ENCODE data around the gene C17orf114.

C17orf114 gene

GRCh38 chr17:4806456-4806776 lies 4.3 kb upstream of the C17orf114 start:
- Histone ChIP-seq H3K27me3 (no peaks in the 10 kb centered on the region), H3K4me1 (peaks cover 27% of the 10 kb centered on the region), H3K36me3 (peaks cover 16% of the 10 kb centered on the region), H3K4me3 (peak overlapping the region; percentile 91), H3K27ac (peak overlapping the region; percentile 73), H3K9me3 (no peaks in the 10 kb centered on the region)
- no peak for TF ChIP-seq CTCF (IDR thresholded peaks at IDR 0.05)
- no peak for TF ChIP-seq POLR2A (IDR thresholded peaks at IDR 0.05)
- no peak for TF ChIP-seq POLR2AphosphoS5 (IDR thresholded peaks at IDR 0.05)
- no peak for TF ChIP-seq EP300 (IDR thresholded peaks at IDR 0.05)
- 3% methylated on average over 6 of the region's 16 CpGs for WGBS
- no peak for DNase-seq (ENCODE audit: low spot score in 2 of 2)

GRCh38 chr17:4800462-4801196 lies 1.5 kb downstream of the C17orf114 start:
- TF ChIP-seq EP300 (IDR thresholded peaks at IDR 0.05), result no peak
- Histone ChIP-seq H3K27ac (no peak overlapping the region), H3K36me3 (peaks cover 21% of the 10 kb centered on the region), H3K4me1 (peaks cover 12% of the 10 kb centered on the region), H3K27me3 (no peaks in the 10 kb centered on the region), H3K4me3 (no peak overlapping the region), H3K9me3 (no peaks in the 10 kb centered on the region)
- 84% methylated on average over 10 of the region's 10 CpGs for WGBS
- DNase-seq (ENCODE audit: low spot score in 2 of 2), result no peak

DNA sequence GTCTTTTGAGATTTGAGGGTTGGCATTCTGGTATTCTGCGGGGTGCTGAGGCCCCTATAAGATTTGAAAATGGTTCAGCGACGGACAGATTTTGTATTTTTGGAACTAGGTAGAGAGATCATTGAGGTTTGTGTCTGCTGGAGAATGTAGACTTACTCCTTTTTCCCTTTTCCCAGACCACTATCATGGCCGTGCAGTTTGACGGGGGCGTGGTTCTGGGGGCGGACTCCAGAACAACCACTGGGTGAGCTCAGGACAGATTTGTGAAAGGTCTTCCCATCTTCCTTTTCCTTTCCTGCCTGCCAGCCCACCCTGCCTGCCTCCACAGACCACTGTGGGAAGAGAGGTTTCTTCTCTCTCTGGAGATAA lies 5.6 kb downstream of the C17orf114 start:
- peak overlapping the region; percentile 66 for H3K27ac ChIP-seq
- no peaks in the 10 kb centered on the region for H3K27me3 ChIP-seq
- H3K9me3 ChIP-seq, result no peaks in the 10 kb centered on the region
- peaks cover 21% of the 10 kb centered on the region for H3K36me3 ChIP-seq
- H3K4me3 ChIP-seq, result peak overlapping the region; percentile 65
- TF ChIP-seq POLR2AphosphoS5 (IDR thresholded peaks at IDR 0.05), result no peak
- no peak for TF ChIP-seq EP300 (IDR thresholded peaks at IDR 0.05)
- TF ChIP-seq POLR2A (IDR thresholded peaks at IDR 0.05), result no peak
- TF ChIP-seq CTCF (IDR thresholded peaks at IDR 0.05), result no peak
- peaks cover 15% of the 10 kb centered on the region for H3K4me1 ChIP-seq
- 0% methylated on average over 7 of the region's 7 CpGs for WGBS
- no peak for DNase-seq (ENCODE audit: low spot score in 2 of 2)

DNA sequence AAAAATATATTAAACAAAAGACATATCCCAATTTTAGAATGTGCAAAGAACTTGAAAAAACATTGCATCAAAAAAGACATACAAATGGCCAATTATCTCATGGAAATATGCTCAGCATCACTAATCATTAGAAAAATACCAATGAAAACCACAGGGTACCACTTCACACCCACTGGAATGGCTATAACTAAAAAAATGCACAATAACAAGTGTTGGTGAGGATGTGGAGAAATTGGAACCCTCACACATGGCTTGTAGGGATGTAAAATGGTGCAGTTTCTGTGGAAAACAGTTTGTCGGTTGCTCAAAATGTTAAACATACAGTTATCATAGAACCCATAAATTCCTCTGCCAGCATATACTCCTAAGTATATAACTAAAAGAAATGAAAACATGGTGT lies 7.0 kb downstream of the C17orf114 start:
- TF ChIP-seq POLR2AphosphoS5 (IDR thresholded peaks at IDR 0.05) (no peak), POLR2A (IDR thresholded peaks at IDR 0.05) (no peak), CTCF (IDR thresholded peaks at IDR 0.05) (no peak), EP300 (IDR thresholded peaks at IDR 0.05) (no peak)
- no peak overlapping the region for H3K27ac ChIP-seq
- H3K36me3 ChIP-seq, result peaks cover 21% of the 10 kb centered on the region
- no peaks in the 10 kb centered on the region for H3K27me3 ChIP-seq
- no peak for DNase-seq (ENCODE audit: low spot score in 2 of 2)
- 96% methylated on average over 1 of the region's 1 CpG for WGBS
- no peaks in the 10 kb centered on the region for H3K9me3 ChIP-seq
- peak overlapping the region; percentile 65 for H3K4me3 ChIP-seq
- peaks cover 19% of the 10 kb centered on the region for H3K4me1 ChIP-seq

- peaks cover 34% of the 10 kb centered on the region for H3K4me1 ChIP-seq
- TF ChIP-seq CTCF (IDR thresholded peaks at IDR 0.05) (no peak), POLR2AphosphoS5 (IDR thresholded peaks at IDR 0.05) (no peak), POLR2A (IDR thresholded peaks at IDR 0.05) (no peak), EP300 (IDR thresholded peaks at IDR 0.05) (no peak)
- 32% methylated on average over 7 of the region's 7 CpGs for WGBS
Observed at GRCh38 chr17:4790705-4791088, 11.4 kb downstream of the C17orf114 start.

More at GRCh38 chr17:4790705-4791088, 11.4 kb downstream of the C17orf114 start:
- H3K4me3 ChIP-seq, result peak overlapping the region; percentile 91
- DNase-seq (ENCODE audit: low spot score in 2 of 2), result no peak
- H3K27ac ChIP-seq, result peak overlapping the region; percentile 99
- no peaks in the 10 kb centered on the region for H3K36me3 ChIP-seq
- no peaks in the 10 kb centered on the region for H3K9me3 ChIP-seq
- H3K27me3 ChIP-seq, result peaks cover 3% of the 10 kb centered on the region

All from suprapubic skin (tissue), 4 donors.